GM19397 (cell line): ENCODE measurements around the gene C10orf71.

Experiments used
- ATAC-seq: cut with Tn5 transposase; IDR thresholded peaks from one replicate; pipeline ENCODE4 v1.9.1; 2021; ENCODE audit warnings: mild to moderate bottlenecking, moderate library complexity; ENCODE audit not compliant: unreplicated experiment

The C10orf71 gene

GRCh38 chr10:49273626-49274025 is 25.3 kb upstream of the C10orf71 start:
- no peak for ATAC-seq

- no peak for ATAC-seq
Measured at GRCh38 chr10:49274886-49275285, 24.1 kb upstream of the C10orf71 start.

DNA sequence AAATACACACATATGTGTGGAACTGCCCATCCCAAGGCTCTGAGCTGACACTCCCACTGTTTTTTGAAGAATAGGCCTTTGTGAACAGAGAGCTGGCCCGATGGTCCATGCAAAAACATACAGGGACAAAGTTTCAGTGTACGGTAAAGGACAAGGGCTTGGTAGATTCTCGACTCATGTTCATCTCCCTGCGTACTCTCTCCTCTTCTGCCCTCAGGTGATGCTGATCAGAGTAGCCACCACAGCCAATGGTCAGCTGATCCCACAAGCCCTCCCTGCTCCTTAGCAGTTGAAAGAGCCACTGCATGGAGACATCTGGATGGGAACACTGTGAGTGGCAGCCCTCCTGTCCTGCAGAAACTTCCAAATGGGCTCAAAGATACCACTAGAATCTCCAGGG is 23.1 kb upstream of the C10orf71 start:
- no peak for ATAC-seq

DNA sequence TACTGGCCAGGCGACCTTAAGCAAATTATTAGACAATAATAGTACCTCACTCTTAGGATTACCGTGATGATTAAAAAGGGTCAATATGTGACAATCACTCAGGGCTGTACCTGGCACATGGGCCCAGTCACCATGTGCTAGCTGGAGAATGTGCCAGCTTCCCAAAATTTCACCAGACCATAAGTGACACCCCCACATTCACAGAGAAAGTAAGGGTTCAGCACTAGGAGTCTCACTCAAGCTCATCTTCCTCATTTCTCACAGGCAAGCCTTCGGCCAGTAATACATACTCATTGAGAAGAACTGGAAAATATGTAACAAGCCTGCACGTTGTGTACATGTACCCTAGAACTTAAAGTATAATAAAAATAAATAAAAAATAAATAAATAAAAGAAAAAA is 22.4 kb upstream of the C10orf71 start:
- no peak for ATAC-seq

GRCh38 chr10:49277973-49278372 is 21.0 kb upstream of the C10orf71 start:
- no peak for ATAC-seq

DNA sequence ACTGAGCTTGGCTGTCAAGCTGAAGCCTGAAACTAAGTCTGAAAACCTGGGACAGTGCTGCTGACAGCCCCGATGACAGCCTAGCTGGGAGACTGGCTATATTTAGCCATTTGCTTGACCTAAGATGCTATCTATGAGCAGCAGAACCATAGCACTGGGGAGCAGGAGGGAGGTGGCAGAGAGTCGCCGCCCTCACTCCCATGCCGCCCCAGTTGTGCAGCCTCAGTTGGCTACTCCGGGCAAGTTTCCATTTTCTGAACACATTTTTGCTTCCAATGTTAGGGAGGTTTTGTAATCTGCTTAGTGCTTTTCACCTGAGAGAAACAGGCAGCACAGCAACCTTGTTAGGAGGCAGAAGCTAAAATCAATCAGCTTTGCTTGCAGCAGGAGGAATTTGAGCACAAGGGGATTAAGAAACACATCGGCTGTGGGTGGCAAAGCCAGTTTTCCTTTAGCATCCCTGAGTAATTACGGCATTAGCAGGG is 20.4 kb upstream of the C10orf71 start:
- ATAC-seq: no peak

DNA sequence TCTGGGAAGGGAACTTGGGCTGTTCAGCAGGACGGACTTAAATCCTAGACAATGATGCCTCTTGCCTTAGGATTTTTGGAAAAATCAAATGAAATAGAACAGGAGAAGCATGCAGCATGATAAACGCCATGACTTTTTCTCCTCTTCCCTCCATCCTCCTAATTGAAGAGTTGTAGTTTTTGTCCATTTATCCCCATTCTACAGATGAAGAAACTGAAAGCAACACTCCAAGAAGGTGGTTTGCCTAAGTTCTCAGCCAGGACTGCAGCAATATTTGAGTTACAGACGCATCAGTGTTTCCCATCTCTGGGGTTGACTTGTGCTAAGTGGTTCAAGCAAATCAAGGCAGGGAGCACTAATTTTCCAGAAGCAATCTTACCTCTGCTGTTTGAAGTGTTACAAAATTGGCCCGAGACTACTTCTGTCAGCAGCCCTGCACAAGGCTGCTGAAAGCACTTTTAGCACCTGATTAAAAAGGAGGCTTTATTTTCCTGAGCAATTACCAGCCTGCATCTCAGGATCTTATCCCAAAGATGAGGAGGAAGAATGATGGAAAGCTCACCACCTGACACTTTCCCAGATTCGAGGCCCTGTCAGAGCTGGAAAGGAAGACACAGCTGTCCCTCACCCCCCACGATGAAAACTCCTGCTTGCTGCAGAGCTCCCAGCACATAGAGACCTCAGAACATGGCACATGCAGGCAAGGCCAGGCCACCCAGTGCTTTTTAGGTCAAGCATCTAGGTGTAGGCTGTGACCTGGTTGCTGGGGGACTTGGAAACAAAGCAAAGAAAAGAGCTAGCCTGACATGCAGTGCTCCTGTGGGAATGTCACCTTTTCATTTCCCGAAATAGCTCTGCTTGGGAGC is 19.7 kb upstream of the C10orf71 start:
- ATAC-seq: no peak

DNA sequence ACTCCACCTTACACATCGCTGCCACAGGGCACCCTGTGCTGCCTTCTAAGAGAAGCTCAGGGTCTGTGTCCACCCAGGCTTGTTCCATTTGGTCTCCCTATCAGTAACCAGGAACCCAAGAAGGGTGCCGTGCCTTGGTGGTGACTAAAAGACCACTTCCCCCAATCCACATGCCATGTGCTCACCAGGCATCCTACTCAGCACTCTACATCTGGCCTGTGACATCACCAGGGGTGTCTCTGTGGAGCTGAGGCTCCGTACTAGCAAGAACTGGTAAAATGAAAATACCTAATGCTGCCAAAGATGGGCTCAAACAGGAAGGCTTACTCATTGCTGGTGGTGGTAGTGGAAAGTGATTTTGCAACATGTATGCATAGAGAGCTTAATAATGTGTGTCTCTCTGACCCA is 19.0 kb upstream of the C10orf71 start:
- no peak for ATAC-seq

- ATAC-seq: no peak
Measured at GRCh38 chr10:49281461-49281860, 17.5 kb upstream of the C10orf71 start.

GRCh38 chr10:49282306-49282705 is 16.7 kb upstream of the C10orf71 start:
- no peak for ATAC-seq

GRCh38 chr10:49282879-49283341 is 16.1 kb upstream of the C10orf71 start:
- ATAC-seq: no peak

GRCh38 chr10:49283491-49283890 is 15.5 kb upstream of the C10orf71 start:
- ATAC-seq: no peak

- ATAC-seq: no peak
Measured at GRCh38 chr10:49284356-49284755, 14.6 kb upstream of the C10orf71 start.

- ATAC-seq: no peak
Measured at GRCh38 chr10:49285232-49285631, 13.7 kb upstream of the C10orf71 start.

DNA sequence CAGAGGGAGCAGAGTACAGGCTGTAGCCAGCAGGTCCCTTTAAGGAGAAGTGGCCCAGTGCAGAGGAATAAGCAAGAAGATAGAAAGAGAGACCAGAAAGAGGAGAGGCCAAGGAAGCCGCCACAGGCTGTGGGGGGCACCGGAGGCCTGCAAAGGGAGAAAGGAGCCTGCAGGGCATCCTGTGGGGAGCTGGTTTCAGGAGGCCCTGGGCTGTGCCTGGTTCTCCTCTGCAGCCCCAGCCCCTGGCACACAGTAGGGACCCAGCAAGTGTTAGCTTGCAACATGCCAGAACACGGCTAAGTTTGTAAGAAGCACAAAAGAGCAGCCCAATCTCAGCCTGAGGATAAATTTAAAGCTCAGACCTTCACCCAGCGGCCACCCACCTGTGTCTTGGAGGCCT is 12.3 kb upstream of the C10orf71 start:
- ATAC-seq: no peak

DNA sequence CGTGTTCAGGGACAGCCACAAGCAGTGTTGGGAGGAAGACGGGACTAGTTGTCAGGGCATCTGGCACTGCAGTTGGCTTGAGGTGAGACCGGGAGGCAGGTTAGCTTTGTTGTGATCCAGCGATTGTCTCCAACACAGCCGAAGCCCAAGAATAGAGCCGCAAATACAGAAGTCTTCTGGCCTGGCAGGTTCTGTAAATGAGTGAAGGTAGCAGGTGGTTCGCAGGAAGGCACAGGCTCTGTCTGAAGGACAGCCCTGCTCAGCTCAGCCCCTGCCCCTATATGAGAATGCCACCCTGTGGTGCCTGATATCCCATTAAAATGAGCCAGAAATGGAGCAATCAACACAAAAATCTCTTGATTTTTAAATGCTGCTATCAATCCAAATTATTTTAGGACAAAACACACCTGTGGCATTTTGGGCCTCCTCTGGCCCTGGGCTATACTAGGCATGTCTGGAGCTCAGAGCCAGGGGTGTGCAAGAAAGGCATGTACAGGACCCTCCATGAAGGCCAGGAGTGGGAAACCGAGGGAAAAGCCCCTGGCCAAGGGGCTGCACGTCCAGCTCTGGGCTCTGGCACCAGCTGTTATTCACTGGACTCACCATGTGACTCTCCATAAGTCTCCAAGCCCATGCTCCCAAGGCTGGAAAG is 11.2 kb upstream of the C10orf71 start:
- no peak for ATAC-seq

DNA sequence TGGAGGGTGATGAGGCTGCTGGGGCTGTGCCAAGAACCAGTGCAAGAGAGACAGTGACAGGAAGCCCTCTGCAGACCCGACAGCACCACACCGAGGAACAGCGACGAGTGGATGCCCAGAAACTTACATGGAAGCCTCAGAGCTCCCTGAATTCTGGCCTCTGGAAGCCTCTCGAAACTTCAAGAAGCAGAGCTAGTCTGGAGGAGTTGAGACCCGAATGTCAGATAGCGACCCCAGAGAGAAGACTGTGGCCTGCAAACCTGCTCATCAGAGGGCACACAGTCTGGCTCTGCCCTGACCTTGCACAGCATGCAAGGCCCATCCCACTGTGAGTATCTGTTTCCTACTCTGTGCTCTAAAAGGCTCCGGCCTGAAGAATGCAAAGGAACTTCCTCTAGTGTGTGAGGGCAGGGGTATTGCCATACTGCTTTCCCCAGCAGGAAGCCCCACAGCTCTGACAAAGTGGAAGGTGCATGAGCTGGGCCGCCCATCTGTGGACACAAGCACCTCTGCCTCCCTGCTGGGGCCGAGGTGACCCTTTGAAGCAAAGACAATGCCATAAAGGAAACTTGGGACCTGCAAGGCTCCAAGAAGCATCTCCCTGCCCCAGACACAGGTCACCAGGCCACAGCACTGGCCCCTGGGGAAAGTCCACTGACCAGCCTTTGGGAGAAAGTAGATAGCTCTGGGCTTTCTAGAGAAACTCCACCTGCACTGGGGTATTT is 10.5 kb upstream of the C10orf71 start:
- no peak for ATAC-seq

DNA sequence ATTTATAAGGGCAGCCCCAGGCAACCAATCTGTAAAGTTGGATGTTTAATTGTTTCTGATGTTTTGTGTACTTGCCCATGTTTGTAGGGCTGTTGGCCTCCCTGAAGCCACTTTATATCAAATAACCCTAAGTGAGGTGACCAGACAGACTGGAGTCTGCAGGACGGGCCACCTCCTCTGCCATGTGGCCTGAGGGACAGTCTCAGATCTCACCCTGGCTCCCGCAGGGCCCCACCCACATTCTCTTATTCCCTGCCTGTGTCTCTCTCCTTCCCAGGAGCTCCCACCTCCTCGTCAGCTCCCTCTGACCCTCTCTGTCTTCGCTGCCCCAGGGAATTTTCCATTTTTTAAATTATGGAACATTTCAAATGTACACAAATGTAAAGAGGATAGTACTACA is 9.5 kb upstream of the C10orf71 start:
- no peak for ATAC-seq

DNA sequence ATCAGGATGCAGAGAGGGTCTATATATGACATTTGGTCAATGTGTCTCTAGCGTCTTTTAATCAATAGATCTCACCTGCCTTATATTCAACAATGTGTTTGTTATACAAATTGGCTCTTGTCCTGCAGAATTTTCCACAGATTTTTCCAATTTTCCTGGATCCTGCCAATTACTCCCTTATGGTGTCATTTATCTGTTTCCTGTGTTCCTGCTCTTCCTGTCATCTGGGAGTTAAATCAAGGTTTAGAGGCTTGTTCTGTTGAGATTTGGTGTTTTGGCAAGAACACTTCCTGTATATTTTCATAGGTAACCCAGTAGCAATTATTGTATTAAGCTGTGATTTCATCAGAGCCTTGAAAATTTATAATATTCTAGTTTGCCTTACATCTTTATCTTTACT is 8.8 kb upstream of the C10orf71 start:
- no peak for ATAC-seq

DNA sequence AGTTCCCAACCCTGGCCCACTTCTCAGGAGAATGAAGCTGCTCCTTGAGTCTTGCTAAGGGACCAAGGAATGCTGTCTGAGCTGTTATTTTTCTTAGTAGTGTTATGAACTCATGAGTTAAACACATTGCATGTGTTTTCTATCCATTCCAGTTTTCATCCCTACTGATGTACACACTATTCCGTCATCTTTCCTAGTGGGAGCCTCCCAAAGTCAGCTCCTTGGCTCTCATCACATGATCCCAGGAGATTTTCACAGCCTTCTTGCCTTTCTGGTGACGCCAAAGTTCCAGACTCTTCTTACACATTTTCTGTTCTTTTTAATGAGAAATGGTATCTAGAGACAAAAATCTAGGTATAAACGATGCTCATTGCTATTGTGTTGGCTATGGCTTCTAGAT is 8.4 kb upstream of the C10orf71 start:
- no peak for ATAC-seq

- ATAC-seq: no peak
Measured at GRCh38 chr10:49292565-49293207, 6.3 kb upstream of the C10orf71 start.
